HepG2 (cell line): Measurements from ENCODE around the gene KLHL40. TPM values are rescaled to one million over a fixed set of nuclear protein-coding genes. Genes with fewer than 3 reads are reported as not detected.

Experiments used
- ATAC-seq: fragments of 200-7000 bp; cut with Tn5 transposase; 3 replicates; pipeline ENCODE4 v1.9.1; 2020; ENCODE audit warnings: mild to moderate bottlenecking, moderate library complexity
- BruUV-seq: library from RNA; stranded (reverse); fragments of 400-500 nt; replicated peaks from 2 replicates; lab custom pipeline; 2021; lab: Mats Ljungman, UMichigan
- CTCF ChIA-PET: fragments of 300-600 bp; formaldehyde crosslinking; extraction: SDS; loops from one replicate; lab custom pipeline; 2021; ENCODE audit warnings: low total read pairs, inconsistent platforms, low intra/inter-chr PET ratio; lab: Yijun Ruan, JAX
- POLR2A ChIA-PET: fragments of 350-600 bp; sonication (Branson Sonifier 250); formaldehyde crosslinking; loops from one replicate; lab custom pipeline; 2020; ENCODE audit warnings: antibody characterized with exemption, inconsistent platforms; lab: Yijun Ruan, JAX
- DNase-seq: peaks from one replicate; pipeline ENCODE4 v3.0.0-alpha.2; 2015; ENCODE audit warnings: low spot score
- FAIRE-seq: peaks from 3 replicates; lab custom pipeline; 2011; peaks lifted over from hg19 to GRCh38; lab: Jason Lieb, UNC
- H2AFZ ChIP-seq: one replicate; pipeline ENCODE4 v1.6.1; 2011; ENCODE audit warnings: low read length, inconsistent platforms
- H3K27ac ChIP-seq: fragments of 300-600 bp; 3 replicates; pipeline ENCODE4 v1.8.0; 2011; ENCODE audit warnings: mixed run types, mild to moderate bottlenecking, mixed read lengths, low read length, inconsistent platforms; ENCODE audit not compliant: insufficient read depth; ENCODE audit errors: extremely low read length
- H3K27me3 ChIP-seq, 2 experiments: fragments of 200-600 bp in 1 of 2; 2 replicates in 1 of 2; 3 replicates in 1 of 2; pipeline versions ENCODE4 v1.6.0 to v1.8.0; 2011; ENCODE audit warnings: low read length in 2 of 2, mild to moderate bottlenecking in 2 of 2, moderate library complexity in 2 of 2, inconsistent platforms in 1 of 2; ENCODE audit not compliant: insufficient read depth in 2 of 2, control insufficient read depth in 1 of 2
- H3K36me3 ChIP-seq, 2 experiments: fragments of 200-600 bp in 1 of 2; replicated peaks in 1 of 2; 2 replicates in 1 of 2; 3 replicates in 1 of 2; pipeline versions ENCODE4 v1.5.1 to v1.8.0; 2011; ENCODE audit warnings: low read length in 2 of 2, inconsistent platforms in 1 of 2; ENCODE audit not compliant: insufficient read depth in 2 of 2, control insufficient read depth in 1 of 2
- H3K4me1 ChIP-seq: 2 replicates; pipeline ENCODE4 v1.5.1; 2012; ENCODE audit warnings: low read length, inconsistent platforms; ENCODE audit not compliant: insufficient read depth
- H3K4me2 ChIP-seq: 2 replicates; pipeline ENCODE4 v1.6.0; 2011; ENCODE audit warnings: low read depth, low read length, inconsistent platforms
- H3K4me3 ChIP-seq, 3 experiments: fragments of 200-600 bp in 1 of 3; sonication (generic), shearing (Covaris generic) in 1 of 3; replicated peaks in 1 of 3; 2 replicates each; pipeline ENCODE4 v1.5.1; 2011 to 2016; ENCODE audit warnings: low read length in 3 of 3, inconsistent platforms in 2 of 3, low read depth in 2 of 3, mild to moderate bottlenecking in 2 of 3, control low read depth in 1 of 3, mixed read lengths in 1 of 3; ENCODE audit not compliant: insufficient read depth in 1 of 3
- H3K79me2 ChIP-seq: one replicate; pipeline ENCODE4 v1.6.1; 2011; ENCODE audit warnings: low read length, inconsistent platforms; ENCODE audit not compliant: insufficient read depth
- H3K9ac ChIP-seq: 2 replicates; pipeline ENCODE4 v1.6.0; 2011; ENCODE audit warnings: mild to moderate bottlenecking, low read depth, low read length, inconsistent platforms; ENCODE audit not compliant: insufficient read depth
- H3K9me3 ChIP-seq: 2 replicates; pipeline ENCODE4 v1.5.1; 2012; ENCODE audit warnings: mild to moderate bottlenecking, low read length
- H4K20me1 ChIP-seq: 2 replicates; pipeline ENCODE4 v1.6.0; 2011; ENCODE audit warnings: inconsistent platforms, mild to moderate bottlenecking, low read length, moderate library complexity; ENCODE audit not compliant: insufficient read depth
- HOXA9 ChIP-seq: sonication (generic); formaldehyde crosslinking; IDR thresholded peaks from 2 replicates; pipeline ENCODE4 v1.8.1; 2022; ENCODE audit warnings: missing genetic modification reagents, mild to moderate bottlenecking, moderate library complexity, borderline replicate concordance
- KAT2B ChIP-seq: fragments of 150-350 bp; IDR thresholded peaks from 2 replicates; pipeline ENCODE4 v1.6.1; 2014; ENCODE audit warnings: low read depth, low read length, borderline replicate concordance
- ZNF263 ChIP-seq: sonication (generic); formaldehyde crosslinking; IDR thresholded peaks from 2 replicates; pipeline ENCODE4 v1.4.0; 2020; ENCODE audit warnings: missing genetic modification reagents
- ZNF660 ChIP-seq: sonication (generic); formaldehyde crosslinking; IDR thresholded peaks from 2 replicates; pipeline ENCODE4 v1.5.1; 2020; ENCODE audit warnings: mild to moderate bottlenecking, low read depth, missing genetic modification reagents, borderline replicate concordance
- WGBS: methylation state at CpG from one replicate; pipeline ENCODE4 v1.1.6; 2017; ENCODE audit warnings: low lambda C conversion rate; 5-methylcytosine and 5-hydroxymethylcytosine counted together
- in situ Hi-C: cut with HindIII; loops from 2 replicates; pipeline ENCODE4 v1.10.0; 2017; ENCODE audit warnings: low pct_unique_long_range_greater_than_20kb; ENCODE audit not compliant: extremely low pct_ligation_motif_present
- intact Hi-C: fragments of 100-400 bp; cut with micrococcal nuclease; formaldehyde crosslinking; loops from one replicate; pipeline ENCODE4 v1.10.0; 2022; ENCODE audit not compliant: unreplicated experiment
- polyA plus RNA-seq, 8 experiments: library from polyadenylated mRNA; depleted of rRNA in 3 of 8; stranded (reverse) in 7 of 8; unstranded in 1 of 8; fragments of >200 nt; fragmentation: Illumina TruSeq in 4 of 8; extraction: Trizol in 4 of 8; gene quantifications; 2 replicates each; pipeline versions ENCODE4 v1.2.1 to v1.2.3, GENCODE V29; 2011 to 2016; ENCODE audit warnings: low read depth in 4 of 8, missing spikeins in 1 of 8, mixed read lengths in 1 of 8; ENCODE audit not compliant: insufficient read depth in 1 of 8
- total RNA-seq, 5 experiments: library from RNA; depleted of rRNA; stranded (reverse); fragments of >200 nt; fragmentation: Illumina TruSeq; extraction: Trizol; gene quantifications; 2 replicates each; pipeline ENCODE4 v1.2.3, GENCODE V29; 2016; ENCODE audit warnings: low read depth in 1 of 5
- TF ChIP-seq, protein P1 (sequence below): IDR thresholded peaks from 2 replicates; pipeline ENCODE4 v1.6.1; 2012; ENCODE audit warnings: low read depth, low read length, improper control_type of control experiment
- TF ChIP-seq, protein P2 (sequence below): IDR thresholded peaks from 2 replicates; pipeline ENCODE4 v1.6.1; 2018; ENCODE audit warnings: missing genetic modification reagents, mild to moderate bottlenecking, missing compliant biosample characterization
- TF ChIP-seq, protein P3 (sequence below), 2 experiments: sonication (generic) in 1 of 2; formaldehyde crosslinking in 1 of 2; IDR thresholded peaks; 2 replicates each; pipeline versions ENCODE4 v1.4.0 to v1.6.1; 2016 to 2020; ENCODE audit warnings: borderline replicate concordance in 1 of 2, low read depth in 1 of 2, mild to moderate bottlenecking in 1 of 2, missing genetic modification reagents in 1 of 2

KLHL40 gene
- total and polyA plus RNA-seq, 2 of the 13 experiments (the other 11 are each of a cell fraction or from before 2014, with no cell fraction given): not detected

DNA sequence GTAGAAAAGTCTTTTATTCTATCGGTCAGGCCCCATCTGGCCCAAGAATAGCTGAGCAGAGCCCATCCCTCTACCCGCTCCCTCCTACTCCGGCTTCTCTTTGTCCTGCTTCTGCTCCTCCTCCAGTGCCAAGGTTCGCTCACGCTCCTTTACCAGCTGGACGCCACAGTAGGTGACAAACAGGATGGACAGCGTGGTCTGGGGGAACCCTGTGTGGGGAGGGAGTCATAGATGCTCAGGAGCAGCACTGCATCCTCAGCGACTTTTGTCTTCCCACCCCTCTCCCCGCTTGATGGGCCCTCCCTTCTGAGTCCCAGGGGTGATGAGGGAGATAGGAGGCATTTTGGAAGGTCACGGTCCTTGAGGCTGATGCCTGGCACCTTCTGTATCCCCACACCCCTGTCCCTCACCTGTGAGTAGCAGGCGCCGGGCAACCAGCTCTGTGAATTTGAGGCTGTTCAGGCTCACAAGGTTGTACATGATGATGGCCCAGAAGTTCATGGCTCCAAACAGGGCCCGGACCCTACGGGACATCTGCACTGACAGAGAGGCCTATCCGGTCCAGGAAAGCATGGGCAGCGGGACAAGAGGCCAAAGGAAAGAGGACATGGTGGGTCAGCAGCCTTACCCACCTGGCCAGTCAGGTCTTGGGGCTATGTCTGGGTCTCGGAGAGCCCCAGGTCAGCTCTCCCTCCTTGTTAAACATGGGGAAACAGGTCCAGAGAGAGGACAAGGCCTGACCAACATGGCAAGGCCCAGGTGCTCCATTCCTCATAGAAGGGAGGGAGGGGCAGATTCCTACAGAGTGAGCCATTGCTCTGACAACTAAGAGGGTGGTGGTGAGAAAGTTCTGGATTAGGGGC is 7.6 kb downstream of the KLHL40 start:
- 20% methylated on average over 10 of the region's 17 CpGs for WGBS
- no peaks in the 10 kb centered on the region for H3K79me2 ChIP-seq
- no peak overlapping the region for H3K4me2 ChIP-seq
- no peak overlapping the region for H3K9ac ChIP-seq
- FAIRE-seq (no peak), ATAC-seq (no peak), DNase-seq (no peak)
- ChIA-PET CTCF (no interaction called here), POLR2A (no interaction called here)
- BruUV-seq: no TSS peak
- no peaks in the 10 kb centered on the region for H3K36me3 ChIP-seq
- no peaks in the 10 kb centered on the region for H3K4me1 ChIP-seq
- no peaks in the 10 kb centered on the region for H4K20me1 ChIP-seq
- H3K27me3 ChIP-seq: peaks cover 6 to 43% of the 10 kb centered on the region in 2 experiments; a peak in 4 of 5 replicates
- TF ChIP-seq HOXA9 (no peak), ZNF660 (CRISPR knock-in tag) (no peak)
- intact Hi-C loops: no loop called here
- no peak overlapping the region for H3K4me3 ChIP-seq
- H3K9me3 ChIP-seq: no peaks in the 10 kb centered on the region
- in situ Hi-C loops: no loop called here
- no peak overlapping the region for H2AFZ ChIP-seq
- H3K27ac ChIP-seq: no peak overlapping the region

DNA sequence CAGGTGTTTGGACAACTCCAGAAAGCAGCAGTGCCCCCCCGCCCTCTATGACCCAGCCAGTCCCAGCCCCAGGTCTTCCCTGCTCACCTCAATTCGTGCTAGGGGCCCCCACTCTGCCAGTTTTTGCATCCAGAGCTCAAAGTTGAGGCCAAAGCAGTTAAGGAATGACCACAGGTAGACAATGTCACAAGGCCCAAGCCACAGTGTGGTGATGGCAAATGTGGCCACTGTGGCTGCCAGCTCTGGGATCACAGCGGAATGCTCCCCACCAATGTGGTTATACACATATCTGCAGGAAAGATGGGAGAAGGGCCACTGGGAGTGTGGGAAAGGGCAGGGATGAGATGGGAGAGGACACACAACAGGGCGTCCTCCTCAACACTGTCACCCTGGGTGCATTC is 8.2 kb downstream of the KLHL40 start:
- in situ Hi-C loops: no loop called here
- ATAC-seq: no peak
- H3K79me2 ChIP-seq: no peaks in the 10 kb centered on the region
- no peak overlapping the region for H2AFZ ChIP-seq
- no peak for FAIRE-seq
- no peak for DNase-seq
- no peaks in the 10 kb centered on the region for H3K4me1 ChIP-seq
- intact Hi-C loops: no loop called here
- ChIA-PET CTCF (no interaction called here), POLR2A (no interaction called here)
- no peak overlapping the region for H3K9ac ChIP-seq
- no peak overlapping the region for H3K27ac ChIP-seq
- no peak overlapping the region for H3K4me2 ChIP-seq
- H3K27me3 ChIP-seq: peaks cover 6 to 47% of the 10 kb centered on the region in 2 experiments; a peak in 4 of 5 replicates
- no peak overlapping the region for H3K4me3 ChIP-seq
- 26% methylated on average over 4 of the region's 4 CpGs for WGBS
- no TSS peak for BruUV-seq
- H3K36me3 ChIP-seq: no peaks in the 10 kb centered on the region
- no peaks in the 10 kb centered on the region for H4K20me1 ChIP-seq
- H3K9me3 ChIP-seq: no peaks in the 10 kb centered on the region
- no peak for TF ChIP-seq ZNF263
- no peak for TF ChIP-seq KAT2B
- TF ChIP-seq, protein P1, sequence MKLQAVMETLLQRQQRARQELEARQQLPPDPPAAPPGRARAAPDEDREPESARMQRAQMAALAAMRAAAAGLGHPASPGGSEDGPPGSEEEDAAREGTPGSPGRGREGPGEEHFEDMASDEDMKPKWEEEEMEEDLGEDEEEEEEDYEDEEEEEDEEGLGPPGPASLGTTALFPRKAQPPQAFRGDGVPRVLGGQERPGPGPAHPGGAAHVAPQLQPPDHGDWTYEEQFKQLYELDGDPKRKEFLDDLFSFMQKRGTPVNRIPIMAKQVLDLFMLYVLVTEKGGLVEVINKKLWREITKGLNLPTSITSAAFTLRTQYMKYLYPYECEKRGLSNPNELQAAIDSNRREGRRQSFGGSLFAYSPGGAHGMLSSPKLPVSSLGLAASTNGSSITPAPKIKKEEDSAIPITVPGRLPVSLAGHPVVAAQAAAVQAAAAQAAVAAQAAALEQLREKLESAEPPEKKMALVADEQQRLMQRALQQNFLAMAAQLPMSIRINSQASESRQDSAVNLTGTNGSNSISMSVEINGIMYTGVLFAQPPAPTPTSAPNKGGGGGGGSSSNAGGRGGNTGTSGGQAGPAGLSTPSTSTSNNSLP: no peak
- TF ChIP-seq, protein P2, sequence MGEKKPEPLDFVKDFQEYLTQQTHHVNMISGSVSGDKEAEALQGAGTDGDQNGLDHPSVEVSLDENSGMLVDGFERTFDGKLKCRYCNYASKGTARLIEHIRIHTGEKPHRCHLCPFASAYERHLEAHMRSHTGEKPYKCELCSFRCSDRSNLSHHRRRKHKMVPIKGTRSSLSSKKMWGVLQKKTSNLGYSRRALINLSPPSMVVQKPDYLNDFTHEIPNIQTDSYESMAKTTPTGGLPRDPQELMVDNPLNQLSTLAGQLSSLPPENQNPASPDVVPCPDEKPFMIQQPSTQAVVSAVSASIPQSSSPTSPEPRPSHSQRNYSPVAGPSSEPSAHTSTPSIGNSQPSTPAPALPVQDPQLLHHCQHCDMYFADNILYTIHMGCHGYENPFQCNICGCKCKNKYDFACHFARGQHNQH: no peak
- TF ChIP-seq, protein P3, sequence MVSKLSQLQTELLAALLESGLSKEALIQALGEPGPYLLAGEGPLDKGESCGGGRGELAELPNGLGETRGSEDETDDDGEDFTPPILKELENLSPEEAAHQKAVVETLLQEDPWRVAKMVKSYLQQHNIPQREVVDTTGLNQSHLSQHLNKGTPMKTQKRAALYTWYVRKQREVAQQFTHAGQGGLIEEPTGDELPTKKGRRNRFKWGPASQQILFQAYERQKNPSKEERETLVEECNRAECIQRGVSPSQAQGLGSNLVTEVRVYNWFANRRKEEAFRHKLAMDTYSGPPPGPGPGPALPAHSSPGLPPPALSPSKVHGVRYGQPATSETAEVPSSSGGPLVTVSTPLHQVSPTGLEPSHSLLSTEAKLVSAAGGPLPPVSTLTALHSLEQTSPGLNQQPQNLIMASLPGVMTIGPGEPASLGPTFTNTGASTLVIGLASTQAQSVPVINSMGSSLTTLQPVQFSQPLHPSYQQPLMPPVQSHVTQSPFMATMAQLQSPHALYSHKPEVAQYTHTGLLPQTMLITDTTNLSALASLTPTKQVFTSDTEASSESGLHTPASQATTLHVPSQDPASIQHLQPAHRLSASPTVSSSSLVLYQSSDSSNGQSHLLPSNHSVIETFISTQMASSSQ (IDR thresholded peaks at IDR 0.05; ENCODE audit: low read depth): no peak
- TF ChIP-seq, protein P3 (CRISPR knock-in tag; IDR thresholded peaks at IDR 0.05; ENCODE audit: borderline replicate concordance): no peak
